DMS 273 (cell line): Measurements from ENCODE around the gene PCBP2.
"Not testable (repeated sequence)": the region's sequence is repeated elsewhere in the genome, so short reads cannot be mapped to it uniquely, and the experiment has no call there.

Experiments used
- DNase-seq: peaks from one replicate; lab custom pipeline; 2025; ENCODE audit not compliant: unreplicated experiment; lab: John Stamatoyannopoulos, UW

PCBP2 gene

GRCh38 chr12:53468282-53468681 lies 16.4 kb downstream of the PCBP2 start:
- no peak for DNase-seq

DNA sequence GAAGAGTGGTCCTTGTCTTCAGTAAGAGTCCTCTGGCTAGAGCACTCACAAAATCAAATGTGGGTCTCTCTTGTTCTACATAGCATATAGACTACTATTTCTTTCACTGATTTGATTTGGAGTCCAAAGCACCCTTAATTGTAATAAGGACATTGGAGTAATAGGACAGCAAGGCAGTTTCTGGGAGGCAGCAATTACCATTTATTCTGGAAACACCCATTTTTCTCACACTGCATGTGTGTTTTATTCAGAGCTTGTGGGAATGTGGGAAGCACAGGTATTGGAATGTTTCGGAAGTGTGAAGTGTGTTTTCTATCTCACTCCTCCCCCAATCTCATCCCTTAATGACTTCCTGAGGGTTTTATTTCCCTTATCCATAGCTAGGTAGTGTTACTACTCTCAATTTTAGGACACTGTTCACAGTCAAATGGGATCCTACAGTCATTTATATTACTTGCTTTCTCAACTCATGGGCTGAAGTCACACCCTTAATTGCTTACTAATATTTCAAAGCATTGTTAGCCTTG lies 20.2 kb downstream of the PCBP2 start:
- no peak for DNase-seq

GRCh38 chr12:53474077-53474476 lies 22.2 kb downstream of the PCBP2 start:
- DNase-seq = no peak

- DNase-seq = no peak
Measured at GRCh38 chr12:53474819-53475218, 22.9 kb downstream of the PCBP2 start.

GRCh38 chr12:53476769-53477209 lies 24.9 kb downstream of the PCBP2 start:
- DNase-seq = peak; percentile 62

- DNase-seq = no peak
Measured at GRCh38 chr12:53478865-53479264, 27.0 kb downstream of the PCBP2 start.

GRCh38 chr12:53479331-53479730 lies 27.4 kb downstream of the PCBP2 start:
- DNase-seq = no peak

- DNase-seq = no peak
Measured at GRCh38 chr12:53480491-53481442, 28.9 kb downstream of the PCBP2 start.

DNA sequence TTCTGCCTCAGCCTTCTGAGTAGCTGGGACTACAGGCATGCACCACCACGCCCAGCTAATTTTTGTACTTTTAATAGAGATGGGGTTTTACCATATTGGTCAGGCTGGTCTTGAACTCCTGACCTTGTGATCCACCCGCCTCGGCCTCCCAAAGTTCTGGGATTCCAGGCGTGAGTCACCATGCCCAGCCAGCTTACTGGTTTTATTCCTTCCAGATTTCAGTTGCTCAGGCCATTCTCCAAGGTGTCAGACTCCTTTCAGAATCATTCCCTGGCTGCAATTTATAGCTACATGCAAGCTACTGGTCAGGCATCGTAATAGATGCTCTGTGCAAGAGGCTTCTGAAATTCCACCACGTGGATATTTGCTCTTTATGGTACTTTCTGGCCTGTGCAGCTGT lies 29.6 kb downstream of the PCBP2 start:
- DNase-seq = not testable (repeated sequence)

DNA sequence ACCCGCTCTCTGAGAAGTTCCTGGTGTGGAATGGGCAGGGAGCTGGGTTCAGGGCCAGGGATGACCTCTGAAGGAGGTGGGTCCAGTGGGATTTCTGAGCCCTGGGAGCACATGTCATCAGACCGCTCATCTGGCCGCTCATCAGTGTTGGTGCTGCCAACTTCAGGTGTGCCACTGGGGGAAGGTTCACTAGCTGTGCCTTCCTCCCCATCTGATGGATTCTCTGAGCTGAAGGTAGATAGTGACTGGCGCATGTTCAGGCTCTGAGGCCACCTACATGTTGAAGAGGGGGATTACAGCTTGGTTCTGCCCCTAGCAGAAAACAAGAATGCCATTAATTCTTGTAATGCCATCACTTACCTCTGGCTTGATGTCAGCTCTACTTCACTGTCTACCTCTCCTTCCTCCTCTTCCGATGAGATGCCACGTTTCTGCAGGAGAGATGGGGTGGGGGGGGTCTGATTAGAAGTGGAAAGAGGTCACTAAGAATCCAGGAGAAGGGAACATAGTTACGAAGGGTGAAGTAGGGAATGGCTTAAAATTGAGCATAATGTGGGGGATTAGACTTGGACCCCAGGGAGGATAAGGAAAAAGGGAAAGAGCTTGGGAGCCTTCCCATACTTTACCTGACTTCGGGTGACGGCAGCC lies 30.2 kb downstream of the PCBP2 start:
- DNase-seq = peak; percentile 55

DNA sequence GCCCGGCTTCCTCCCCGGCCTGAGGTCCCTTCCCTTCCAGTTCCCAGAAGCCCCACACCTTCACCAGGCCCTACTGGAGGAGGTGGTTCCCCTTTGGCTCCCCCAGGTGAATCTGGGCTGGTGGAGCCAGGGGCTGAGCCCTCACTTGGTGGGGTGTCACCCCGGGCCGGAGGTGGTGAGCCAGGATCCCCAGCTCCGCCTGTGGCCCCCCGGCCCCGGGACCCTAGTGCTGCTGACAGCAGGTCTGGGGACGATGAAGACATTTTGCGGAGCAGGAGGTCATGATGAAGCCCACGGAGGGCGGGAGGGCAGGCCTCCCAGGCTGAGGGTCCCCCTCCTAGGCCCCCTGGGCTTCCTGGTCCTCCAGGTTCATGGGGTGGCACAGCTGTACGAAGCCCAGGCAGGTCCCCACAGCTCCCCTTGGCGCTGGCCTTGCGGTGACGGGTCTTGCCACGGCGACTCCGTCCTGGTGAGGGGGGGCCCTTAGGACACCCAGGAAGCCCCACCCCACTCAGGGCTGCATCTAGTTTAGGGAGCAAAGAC lies 30.8 kb downstream of the PCBP2 start:
- DNase-seq = no peak

- peak; percentile 33 for DNase-seq
Measured at GRCh38 chr12:53483225-53483978, 31.5 kb downstream of the PCBP2 start.

DNA sequence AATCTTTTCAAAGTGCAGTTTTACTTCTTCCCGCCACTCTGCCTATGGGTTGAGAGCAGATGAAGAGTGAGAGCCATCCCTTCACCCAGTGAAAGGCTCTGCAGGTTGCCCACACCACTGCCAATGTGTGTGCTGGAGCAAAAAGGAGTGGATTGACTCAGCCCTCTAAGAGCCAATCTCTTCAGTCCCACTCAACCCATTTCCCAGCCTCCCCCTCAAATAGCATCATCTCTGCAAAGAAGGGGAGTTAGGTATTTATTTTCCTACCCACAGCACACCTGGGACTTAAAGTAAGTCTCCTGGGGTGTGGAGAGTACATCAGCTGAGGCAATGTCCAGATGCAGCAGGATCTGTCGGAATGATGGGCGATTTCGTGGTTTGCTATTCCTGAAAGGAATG lies 32.1 kb downstream of the PCBP2 start:
- DNase-seq = peak; percentile 32

- no peak for DNase-seq
Measured at GRCh38 chr12:53484686-53485575, 33.0 kb downstream of the PCBP2 start.

- DNase-seq = no peak
Measured at GRCh38 chr12:53485955-53486735, 34.2 kb downstream of the PCBP2 start.

- DNase-seq = no peak
Measured at GRCh38 chr12:53486736-53487487, 35.0 kb downstream of the PCBP2 start.

DNA sequence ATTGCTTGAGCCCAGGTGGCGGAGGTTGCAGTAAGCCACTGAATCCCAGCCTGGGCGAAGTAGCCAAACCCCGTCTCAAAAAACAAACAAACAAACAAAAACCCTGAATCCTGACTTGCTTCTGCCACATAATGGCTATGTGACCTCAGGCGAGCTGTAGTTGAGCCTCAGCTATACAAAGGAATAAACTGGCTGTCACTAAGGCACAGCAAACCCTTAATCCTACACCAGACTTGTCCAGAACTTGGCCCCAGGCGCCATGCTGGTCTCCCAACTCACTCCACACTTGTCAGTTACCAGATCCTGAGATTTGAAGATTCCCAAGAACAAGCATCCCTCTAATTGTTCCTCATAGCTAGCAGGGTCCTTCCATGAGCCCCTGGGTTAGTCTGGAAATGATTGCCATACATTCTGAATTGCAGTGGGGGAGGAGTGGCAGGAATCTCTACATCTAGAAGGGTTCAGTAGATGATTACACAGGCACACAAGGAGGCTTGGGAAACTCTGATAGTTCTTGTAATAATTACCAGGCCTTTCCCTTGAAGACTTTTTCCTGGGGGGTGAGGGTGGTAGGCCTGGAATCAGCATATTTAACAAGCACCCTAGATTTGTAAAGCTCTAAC lies 37.5 kb downstream of the PCBP2 start:
- DNase-seq = no peak

DNA sequence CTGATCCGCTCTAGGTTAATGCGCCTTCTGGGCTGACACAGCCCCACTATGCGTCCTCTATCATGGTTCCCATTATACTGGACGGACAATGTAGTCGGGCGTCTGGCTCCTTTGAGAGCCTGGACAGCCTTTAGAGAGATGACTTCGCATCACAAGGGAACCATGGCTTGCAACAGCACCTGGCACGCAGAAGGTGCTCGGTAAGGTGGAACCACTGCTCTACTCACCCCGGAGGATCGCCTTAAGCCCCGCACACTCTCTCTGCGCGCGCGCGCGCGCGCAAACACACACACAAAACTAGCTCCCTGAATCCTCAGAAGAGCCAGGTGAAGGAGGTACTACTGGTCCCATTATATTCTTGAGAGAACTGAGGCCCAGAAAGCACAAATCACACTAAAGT lies 40.3 kb downstream of the PCBP2 start:
- no peak for DNase-seq
